Measurements from ENCODE around the gene HEYL. TPM values are rescaled to one million over a fixed set of nuclear protein-coding genes. Genes with fewer than 3 reads are reported as not detected.
A peak's percentile ranks its signal among the peaks of the same experiment; 100 is the strongest.

Gene HEYL
- total and polyA plus RNA-seq, 9 donors, result 1.8 to 27.2 (median 11.3) TPM

DNA sequence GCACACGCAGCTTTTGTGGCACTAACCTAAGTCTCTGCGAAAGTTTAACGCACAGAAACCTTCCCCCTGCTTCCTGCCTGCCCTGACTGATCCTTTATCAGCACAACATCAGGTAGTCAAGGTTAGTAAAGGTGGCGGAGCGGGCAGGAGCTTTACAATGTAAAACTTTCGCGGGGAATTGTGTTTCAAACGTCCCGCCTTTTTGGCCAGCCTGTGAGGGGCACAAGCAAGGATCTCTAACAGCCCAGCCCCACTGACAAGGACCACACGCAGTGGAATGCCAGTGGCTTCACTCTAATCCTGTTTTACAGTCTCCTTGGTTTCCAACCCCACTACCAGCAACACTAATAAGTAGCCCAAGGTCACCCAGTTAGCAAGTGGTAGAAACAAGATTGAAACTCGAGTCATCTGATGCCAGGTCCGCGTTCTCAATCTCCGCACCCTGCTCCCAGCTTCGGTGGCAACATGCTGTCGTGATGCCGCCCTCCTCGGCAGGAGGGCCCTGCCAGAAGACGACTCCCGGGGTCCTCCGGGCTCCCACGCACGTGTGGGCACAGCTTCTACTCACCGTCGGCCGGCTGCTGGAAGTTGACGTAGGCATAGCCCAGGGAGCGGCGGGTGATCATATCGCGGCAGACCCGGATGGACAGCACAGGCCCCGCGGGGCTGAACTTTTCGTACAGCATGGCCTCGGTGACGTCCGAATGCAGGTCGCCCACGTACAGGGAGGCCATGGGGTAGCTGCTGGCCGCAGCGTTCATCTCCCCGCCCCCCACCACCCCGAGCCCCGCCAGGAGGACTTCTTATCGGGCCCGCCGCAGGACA is 64.0 kb downstream of the HEYL start:
- TF ChIP-seq POLR2A (IDR thresholded peaks at IDR 0.05), result no peak
- no peak for TF ChIP-seq EP300 (IDR thresholded peaks at IDR 0.05)
- TF ChIP-seq, protein P1, sequence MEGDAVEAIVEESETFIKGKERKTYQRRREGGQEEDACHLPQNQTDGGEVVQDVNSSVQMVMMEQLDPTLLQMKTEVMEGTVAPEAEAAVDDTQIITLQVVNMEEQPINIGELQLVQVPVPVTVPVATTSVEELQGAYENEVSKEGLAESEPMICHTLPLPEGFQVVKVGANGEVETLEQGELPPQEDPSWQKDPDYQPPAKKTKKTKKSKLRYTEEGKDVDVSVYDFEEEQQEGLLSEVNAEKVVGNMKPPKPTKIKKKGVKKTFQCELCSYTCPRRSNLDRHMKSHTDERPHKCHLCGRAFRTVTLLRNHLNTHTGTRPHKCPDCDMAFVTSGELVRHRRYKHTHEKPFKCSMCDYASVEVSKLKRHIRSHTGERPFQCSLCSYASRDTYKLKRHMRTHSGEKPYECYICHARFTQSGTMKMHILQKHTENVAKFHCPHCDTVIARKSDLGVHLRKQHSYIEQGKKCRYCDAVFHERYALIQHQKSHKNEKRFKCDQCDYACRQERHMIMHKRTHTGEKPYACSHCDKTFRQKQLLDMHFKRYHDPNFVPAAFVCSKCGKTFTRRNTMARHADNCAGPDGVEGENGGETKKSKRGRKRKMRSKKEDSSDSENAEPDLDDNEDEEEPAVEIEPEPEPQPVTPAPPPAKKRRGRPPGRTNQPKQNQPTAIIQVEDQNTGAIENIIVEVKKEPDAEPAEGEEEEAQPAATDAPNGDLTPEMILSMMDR (IDR thresholded peaks at IDR 0.05), result no peak
- Histone ChIP-seq H3K27ac (peak overlapping the region; percentile 43 to 70), H3K9me3 (no peaks in the 10 kb centered on the region), H3K4me1 (ENCODE audit: insufficient read depth) (peaks cover 8% of the 10 kb centered on the region), H3K4me3 (peak overlapping the region; percentile 92), H3K27me3 (no peaks in the 10 kb centered on the region), H3K36me3 (peaks cover 2% of the 10 kb centered on the region)
- intact Hi-C loops (cut with DNase I), result no loop called here
- 2 to 3% (median 2%) methylated on average over 44 to 48 of the region's 48 CpGs for WGBS, 3 donors
- peak; percentile 55 to 85 (median 67) for DNase-seq

DNA sequence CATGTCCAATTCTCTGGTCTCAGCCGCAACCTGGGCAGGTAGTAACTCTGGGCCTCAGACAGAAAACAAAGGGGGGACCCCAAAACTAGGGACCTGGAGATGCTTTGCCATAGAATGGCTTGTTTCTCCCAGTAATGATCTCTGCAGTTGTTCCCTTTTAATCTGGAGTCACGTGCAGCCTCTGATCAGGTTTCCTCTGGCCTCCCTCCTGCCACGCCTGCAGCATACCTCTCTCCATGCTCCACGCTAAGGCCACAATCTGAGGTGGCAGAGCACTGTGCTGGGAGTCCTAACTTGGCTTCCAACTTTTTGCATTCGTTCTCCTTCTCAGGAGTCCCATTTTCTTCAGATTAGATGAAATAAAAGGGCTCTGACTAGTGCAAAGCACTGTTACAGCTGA is 64.8 kb downstream of the HEYL start:
- H3K9me3 ChIP-seq, result no peaks in the 10 kb centered on the region
- H3K4me3 ChIP-seq, result peak overlapping the region; percentile 92
- DNase-seq, result no peak
- no peak overlapping the region for H3K27ac ChIP-seq
- intact Hi-C loops (cut with DNase I), result no loop called here
- TF ChIP-seq, protein P1 (IDR thresholded peaks at IDR 0.05), result no peak
- TF ChIP-seq POLR2A (IDR thresholded peaks at IDR 0.05) (no peak), EP300 (IDR thresholded peaks at IDR 0.05) (no peak)
- H3K36me3 ChIP-seq, result peaks cover 2% of the 10 kb centered on the region
- H3K4me1 ChIP-seq (ENCODE audit: insufficient read depth), result peaks cover 8% of the 10 kb centered on the region
- no peaks in the 10 kb centered on the region for H3K27me3 ChIP-seq
- 17 to 26% (median 17%) methylated on average over 4 to 5 of the region's 5 CpGs for WGBS, 3 donors

Other genes starting within 250 kb of the HEYL start
- 10 to 100 TPM in 2 of 7 donors, 1 to 10 TPM in 5; 1.4 to 11.0 (median 6.9) TPM for gene BMP8A, start 148.0 kb downstream of the HEYL start, total RNA-seq
- gene BMP8A, start 148.0 kb downstream of the HEYL start, polyA plus RNA-seq, result 1 to 10 TPM in 1 of 2 donors, not detected in 1; 1.2 TPM
- 100 to 1,000 TPM; 139 to 345 (median 259) TPM for gene PABPC4, start 62.9 kb downstream of the HEYL start, total RNA-seq
- gene PABPC4, start 62.9 kb downstream of the HEYL start, polyA plus RNA-seq, result 100 to 1,000 TPM; 127 to 316 TPM
- 1 to 10 TPM in 4 of 7 donors, under 1 TPM in 1, not detected in 2; 0.34 to 2.4 (median 1.7) TPM for gene NT5C1A, start 32.5 kb upstream of the HEYL start, total RNA-seq
- under 1 TPM; 0.15 to 0.97 TPM for gene NT5C1A, start 32.5 kb upstream of the HEYL start, polyA plus RNA-seq
- gene HPCAL4, start 51.8 kb upstream of the HEYL start, total RNA-seq, result 1 to 10 TPM in 6 of 7 donors, under 1 TPM in 1; 0.88 to 7.7 (median 3.1) TPM
- 10 to 100 TPM in 1 of 2 donors, 1 to 10 TPM in 1; 1.3 to 11.1 TPM for gene HPCAL4, start 51.8 kb upstream of the HEYL start, polyA plus RNA-seq
- gene PPIE, start 99.2 kb upstream of the HEYL start, total RNA-seq, result 10 to 100 TPM; 30.9 to 66.2 (median 46.7) TPM
- gene PPIE, start 99.2 kb upstream of the HEYL start, polyA plus RNA-seq, result 100 to 1,000 TPM in 1 of 2 donors, 10 to 100 TPM in 1; 53.3 to 103 TPM
- 1 to 10 TPM; 1.6 to 7.2 (median 3.4) TPM for gene OXCT2, start 131.7 kb upstream of the HEYL start, total RNA-seq
- gene OXCT2, start 131.7 kb upstream of the HEYL start, polyA plus RNA-seq, result 1 to 10 TPM in 1 of 2 donors, under 1 TPM in 1; 0.20 to 1.1 TPM
- gene BMP8B, start 149.2 kb upstream of the HEYL start, total RNA-seq, result under 1 TPM in 6 of 7 donors, not detected in 1; 0.20 to 0.95 (median 0.38) TPM
- 1 to 10 TPM in 1 of 2 donors, under 1 TPM in 1; 0.16 to 1.4 TPM for gene BMP8B, start 149.2 kb upstream of the HEYL start, polyA plus RNA-seq
- gene TRIT1, start 243.9 kb upstream of the HEYL start, total RNA-seq, result 10 to 100 TPM; 13.2 to 26.9 (median 20.7) TPM
- 10 to 100 TPM; 12.9 to 18.0 TPM for gene TRIT1, start 243.9 kb upstream of the HEYL start, polyA plus RNA-seq